Neuron (in vitro differentiated cells): Measurements from ENCODE around the gene RGL3.
A peak's percentile ranks its signal among the peaks of the same experiment; 100 is the strongest.

Experiments
- H2AFZ ChIP-seq: one replicate; pipeline ENCODE4 v1.6.1; 2013; ENCODE audit warnings: low read depth, mild to moderate bottlenecking, inconsistent platforms, low read length, moderate library complexity
- H3K27me3 ChIP-seq: one replicate; pipeline ENCODE4 v1.6.1; 2013; ENCODE audit warnings: low read length; ENCODE audit not compliant: insufficient read depth
- H3K36me3 ChIP-seq: one replicate; pipeline ENCODE4 v1.6.1; 2013; ENCODE audit warnings: low read length; ENCODE audit not compliant: insufficient read depth
- H3K4me1 ChIP-seq: one replicate; pipeline ENCODE4 v1.6.1; 2013; ENCODE audit warnings: low read length; ENCODE audit not compliant: insufficient read depth
- H3K4me3 ChIP-seq: 2 replicates; pipeline ENCODE4 v1.5.1; 2013; ENCODE audit warnings: mild to moderate bottlenecking, low read length, moderate library complexity
- H3K9me3 ChIP-seq: one replicate; pipeline ENCODE4 v1.6.1; 2013; ENCODE audit warnings: low read length

The RGL3 gene

GRCh38 chr19:11378319-11379189, 40.6 kb downstream of the RGL3 start:
- no peaks in the 10 kb centered on the region for H3K9me3 ChIP-seq
- H3K4me3 ChIP-seq: no peak overlapping the region
- H3K36me3 ChIP-seq: no peaks in the 10 kb centered on the region
- H3K4me1 ChIP-seq: peaks cover 21% of the 10 kb centered on the region
- H2AFZ ChIP-seq: no peak overlapping the region
- H3K27me3 ChIP-seq: peaks cover 10% of the 10 kb centered on the region

GRCh38 chr19:11377756-11378155, 41.4 kb downstream of the RGL3 start:
- peaks cover 25% of the 10 kb centered on the region for H3K4me1 ChIP-seq
- no peak overlapping the region for H2AFZ ChIP-seq
- no peaks in the 10 kb centered on the region for H3K9me3 ChIP-seq
- no peaks in the 10 kb centered on the region for H3K36me3 ChIP-seq
- peaks cover 2% of the 10 kb centered on the region for H3K27me3 ChIP-seq
- H3K4me3 ChIP-seq: no peak overlapping the region

GRCh38 chr19:11377237-11377636, 41.9 kb downstream of the RGL3 start:
- Histone ChIP-seq H2AFZ (no peak overlapping the region), H3K9me3 (no peaks in the 10 kb centered on the region), H3K36me3 (no peaks in the 10 kb centered on the region), H3K4me1 (peaks cover 25% of the 10 kb centered on the region), H3K4me3 (no peak overlapping the region), H3K27me3 (no peaks in the 10 kb centered on the region)

GRCh38 chr19:11375143-11375948, 43.8 kb downstream of the RGL3 start:
- H3K9me3 ChIP-seq: no peaks in the 10 kb centered on the region
- peak overlapping the region; percentile 59 for H3K4me3 ChIP-seq
- peak overlapping the region; percentile 37 for H2AFZ ChIP-seq
- H3K4me1 ChIP-seq: peaks cover 23% of the 10 kb centered on the region
- no peaks in the 10 kb centered on the region for H3K36me3 ChIP-seq
- H3K27me3 ChIP-seq: no peaks in the 10 kb centered on the region

- no peaks in the 10 kb centered on the region for H3K9me3 ChIP-seq
- peak within 1 kb of the TSS; percentile 37 for H2AFZ ChIP-seq
- H3K36me3 ChIP-seq: no peaks in the 10 kb centered on the region
- peaks cover 23% of the 10 kb centered on the region for H3K4me1 ChIP-seq
- H3K27me3 ChIP-seq: no peaks in the 10 kb centered on the region
- H3K4me3 ChIP-seq: peak within 1 kb of the TSS; percentile 59
These were observed 44.5 kb downstream of the RGL3 start, which contains the start of gene SWSAP1 for GRCh38 chr19:11374433-11375142. Gene SWSAP1 (plus strand): TSS chr19:11374666. CDS start chr19:11374681, 15 bp downstream.

- no peaks in the 10 kb centered on the region for H3K27me3 ChIP-seq
- no peak overlapping the region for H2AFZ ChIP-seq
- no peaks in the 10 kb centered on the region for H3K36me3 ChIP-seq
- H3K9me3 ChIP-seq: no peaks in the 10 kb centered on the region
- peak overlapping the region; percentile 59 for H3K4me3 ChIP-seq
- peaks cover 23% of the 10 kb centered on the region for H3K4me1 ChIP-seq
These were observed 45.2 kb downstream of the RGL3 start for GRCh38 chr19:11373885-11374432.

- H2AFZ ChIP-seq: no peak overlapping the region
- peaks cover 20% of the 10 kb centered on the region for H3K4me1 ChIP-seq
- H3K36me3 ChIP-seq: no peaks in the 10 kb centered on the region
- no peaks in the 10 kb centered on the region for H3K27me3 ChIP-seq
- no peaks in the 10 kb centered on the region for H3K9me3 ChIP-seq
- H3K4me3 ChIP-seq: peak overlapping the region; percentile 59
These were observed 45.8 kb downstream of the RGL3 start for GRCh38 chr19:11373166-11373884.

- no peaks in the 10 kb centered on the region for H3K9me3 ChIP-seq
- peaks cover 18% of the 10 kb centered on the region for H3K4me1 ChIP-seq
- no peaks in the 10 kb centered on the region for H3K27me3 ChIP-seq
- H3K36me3 ChIP-seq: no peaks in the 10 kb centered on the region
- no peak overlapping the region for H3K4me3 ChIP-seq
- H2AFZ ChIP-seq: no peak overlapping the region
These were observed 48.4 kb downstream of the RGL3 start for GRCh38 chr19:11370744-11371143.

GRCh38 chr19:11367528-11367927, 51.6 kb downstream of the RGL3 start:
- H3K4me1 ChIP-seq: no peaks in the 10 kb centered on the region
- H3K36me3 ChIP-seq: no peaks in the 10 kb centered on the region
- H3K4me3 ChIP-seq: no peak overlapping the region
- H3K27me3 ChIP-seq: no peaks in the 10 kb centered on the region
- H2AFZ ChIP-seq: no peak overlapping the region
- H3K9me3 ChIP-seq: no peaks in the 10 kb centered on the region

GRCh38 chr19:11365557-11366117, 53.5 kb downstream of the RGL3 start:
- Histone ChIP-seq H2AFZ (no peak overlapping the region), H3K36me3 (peaks cover 3% of the 10 kb centered on the region), H3K4me1 (no peaks in the 10 kb centered on the region), H3K9me3 (no peaks in the 10 kb centered on the region), H3K4me3 (no peak overlapping the region), H3K27me3 (no peaks in the 10 kb centered on the region)

GRCh38 chr19:11364935-11365334, 54.2 kb downstream of the RGL3 start:
- H2AFZ ChIP-seq: no peak overlapping the region
- no peaks in the 10 kb centered on the region for H3K27me3 ChIP-seq
- H3K4me3 ChIP-seq: no peak overlapping the region
- peaks cover 3% of the 10 kb centered on the region for H3K36me3 ChIP-seq
- no peaks in the 10 kb centered on the region for H3K9me3 ChIP-seq
- no peaks in the 10 kb centered on the region for H3K4me1 ChIP-seq
